Fibroblast of skin of back (primary cell): Measurements from ENCODE around the gene TIMP1.
"Not testable (repeated sequence)": the region's sequence is repeated elsewhere in the genome, so short reads cannot be mapped to it uniquely, and the experiment has no call there.

Experiments used
- DNase-seq: peaks from one replicate; pipeline ENCODE4 v3.0.0-alpha.2; 2013

TIMP1 gene

GRCh38 chrX:47573341-47574075 lies 8.7 kb upstream of the TIMP1 start:
- peak; percentile 81 for DNase-seq

GRCh38 chrX:47574076-47574546 lies 8.1 kb upstream of the TIMP1 start:
- DNase-seq, result peak; percentile 17

GRCh38 chrX:47574547-47575301 lies 7.5 kb upstream of the TIMP1 start:
- DNase-seq, result peak; percentile 58

DNA sequence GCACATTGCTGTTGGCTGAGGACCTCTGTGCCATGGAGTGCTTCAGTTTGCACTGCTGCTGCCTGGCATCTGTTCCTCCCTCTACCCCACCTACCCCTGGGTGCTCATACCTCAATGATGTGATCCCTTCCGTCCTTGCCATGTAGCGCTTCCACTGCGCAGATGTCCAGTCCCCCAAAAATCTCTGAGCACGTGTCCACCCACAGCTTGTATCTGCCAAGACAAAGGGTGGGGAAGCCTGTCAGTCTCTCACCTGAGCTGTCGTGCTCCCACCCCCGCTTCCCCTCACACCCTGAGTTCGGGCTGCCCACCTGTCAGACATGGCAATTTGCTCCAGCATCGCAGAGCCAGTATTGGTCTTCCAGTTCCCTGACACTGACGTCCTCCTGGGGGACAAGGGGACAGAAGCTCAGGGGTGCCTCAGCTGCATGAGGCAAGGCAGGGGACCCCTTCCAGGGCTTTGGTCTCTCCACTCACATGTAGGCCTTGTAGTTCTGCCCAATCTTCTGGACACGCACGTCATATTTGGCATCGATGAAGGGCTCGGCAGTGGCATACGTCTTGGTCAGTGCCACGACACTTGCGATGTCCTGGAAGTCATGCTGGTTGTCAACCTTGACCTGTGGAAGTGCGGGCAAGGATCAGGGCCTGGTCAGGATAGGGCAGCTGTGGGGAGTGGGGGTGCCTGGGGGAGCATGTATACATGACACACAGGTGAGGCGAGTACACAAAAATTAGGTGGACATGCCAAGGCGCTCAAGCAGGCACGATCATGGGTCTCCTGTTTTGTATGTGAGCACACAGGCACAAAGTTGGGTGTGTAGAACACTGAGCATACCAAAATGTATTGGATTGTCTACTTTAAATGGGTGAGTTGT lies 6.0 kb upstream of the TIMP1 start:
- no peak for DNase-seq

DNA sequence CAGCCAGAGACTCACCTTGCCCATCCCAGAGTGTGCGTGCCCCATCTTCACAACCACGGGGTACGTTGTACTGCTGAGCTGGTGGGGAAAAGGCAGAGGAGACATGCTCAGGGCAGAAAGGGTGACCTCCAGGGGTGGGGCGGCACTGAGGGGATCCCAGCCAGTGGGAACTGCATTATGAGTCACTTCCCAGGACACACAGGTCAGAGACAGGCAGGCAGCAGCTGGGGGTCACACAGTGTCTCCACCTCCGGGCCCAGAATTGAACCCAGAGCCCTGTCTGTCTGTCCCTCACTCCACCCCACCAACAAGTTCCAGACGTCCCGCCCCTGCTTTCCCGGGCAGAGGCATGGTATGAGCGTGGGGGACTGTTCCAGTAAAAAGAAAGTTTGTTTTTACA lies 4.8 kb upstream of the TIMP1 start:
- no peak for DNase-seq

GRCh38 chrX:47577901-47578300 lies 4.3 kb upstream of the TIMP1 start:
- DNase-seq, result no peak

GRCh38 chrX:47578692-47579091 lies 3.5 kb upstream of the TIMP1 start:
- DNase-seq, result no peak

DNA sequence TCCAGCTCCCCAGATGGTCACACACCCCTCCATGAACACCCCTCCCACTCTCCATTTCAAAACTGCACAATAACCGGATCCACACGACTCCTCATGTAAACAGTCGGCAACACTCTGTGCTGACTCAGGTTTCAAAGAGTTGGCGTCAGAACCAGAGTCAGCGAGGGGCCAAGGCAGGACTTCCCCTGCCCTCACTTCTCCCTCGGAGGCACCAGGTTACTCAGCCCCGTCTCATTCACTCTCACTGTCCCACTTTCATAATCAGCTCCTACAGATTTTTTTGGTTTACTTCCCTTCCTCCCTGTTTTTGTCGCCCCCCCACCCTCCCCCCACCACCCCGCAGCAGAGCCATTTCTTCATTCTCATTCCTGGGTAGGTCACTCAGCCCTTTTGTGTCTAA lies 2.7 kb upstream of the TIMP1 start:
- peak; percentile 55 for DNase-seq

GRCh38 chrX:47583240-47583861 lies 1.1 kb downstream of the TIMP1 start:
- no peak for DNase-seq

DNA sequence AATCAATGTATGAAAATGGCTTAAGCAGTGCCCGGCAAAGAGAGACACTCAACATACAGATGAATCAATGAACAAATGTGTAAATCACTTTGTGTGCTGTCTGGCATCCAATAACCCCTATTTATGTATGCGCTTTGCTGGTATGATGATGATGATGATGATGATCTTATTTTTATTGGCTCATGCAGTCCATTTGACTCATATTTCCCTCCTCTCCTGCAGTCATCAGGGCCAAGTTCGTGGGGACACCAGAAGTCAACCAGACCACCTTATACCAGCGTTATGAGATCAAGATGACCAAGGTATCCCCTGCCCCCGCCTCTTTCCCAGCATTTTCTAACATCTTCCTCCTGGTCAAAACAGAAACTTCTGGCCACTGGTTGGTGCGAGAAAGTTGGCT lies 2.5 kb downstream of the TIMP1 start:
- DNase-seq, result no peak

DNA sequence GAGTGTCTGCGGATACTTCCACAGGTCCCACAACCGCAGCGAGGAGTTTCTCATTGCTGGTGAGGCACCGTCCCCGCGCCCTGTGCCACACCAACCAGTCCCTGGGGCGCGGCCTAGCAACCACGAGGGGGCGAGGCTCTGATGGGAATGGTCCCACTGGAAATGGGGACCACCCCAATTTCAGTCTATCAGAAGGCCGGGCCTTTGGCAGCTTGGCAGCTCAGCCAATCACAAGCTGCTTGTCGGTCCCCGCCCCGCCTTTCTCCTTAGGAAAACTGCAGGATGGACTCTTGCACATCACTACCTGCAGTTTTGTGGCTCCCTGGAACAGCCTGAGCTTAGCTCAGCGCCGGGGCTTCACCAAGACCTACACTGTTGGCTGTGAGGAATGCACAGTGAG lies 3.0 kb downstream of the TIMP1 start:
- no peak for DNase-seq

DNA sequence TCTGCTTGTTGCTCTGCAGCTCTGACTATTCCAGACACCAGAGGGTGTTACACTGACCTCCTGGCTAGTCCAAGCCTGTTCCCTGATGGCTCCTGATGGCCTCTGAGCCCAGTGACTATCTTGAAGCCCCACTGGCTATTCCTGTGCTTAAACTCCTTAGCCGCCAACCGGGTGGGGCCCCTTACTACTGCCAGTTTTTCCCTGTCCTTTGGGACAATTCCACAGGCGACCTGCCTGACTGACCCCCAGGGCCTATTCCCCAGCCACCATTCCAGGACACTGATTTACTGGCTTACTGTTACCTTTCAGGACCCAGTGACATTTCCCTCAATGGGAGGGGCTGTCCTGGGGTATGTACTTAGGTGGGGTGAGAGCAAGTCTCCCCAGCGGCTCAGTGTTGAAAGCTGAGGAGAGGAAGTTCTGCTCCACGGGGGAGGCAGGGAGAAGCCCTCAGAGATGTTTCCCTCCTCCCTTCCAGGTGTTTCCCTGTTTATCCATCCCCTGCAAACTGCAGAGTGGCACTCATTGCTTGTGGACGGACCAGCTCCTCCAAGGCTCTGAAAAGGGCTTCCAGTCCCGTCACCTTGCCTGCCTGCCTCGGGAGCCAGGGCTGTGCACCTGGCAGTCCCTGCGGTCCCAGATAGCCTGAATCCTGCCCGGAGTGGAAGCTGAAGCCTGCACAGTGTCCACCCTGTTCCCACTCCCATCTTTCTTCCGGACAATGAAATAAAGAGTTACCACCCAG lies 4.0 kb downstream of the TIMP1 start:
- DNase-seq, result no peak

DNA sequence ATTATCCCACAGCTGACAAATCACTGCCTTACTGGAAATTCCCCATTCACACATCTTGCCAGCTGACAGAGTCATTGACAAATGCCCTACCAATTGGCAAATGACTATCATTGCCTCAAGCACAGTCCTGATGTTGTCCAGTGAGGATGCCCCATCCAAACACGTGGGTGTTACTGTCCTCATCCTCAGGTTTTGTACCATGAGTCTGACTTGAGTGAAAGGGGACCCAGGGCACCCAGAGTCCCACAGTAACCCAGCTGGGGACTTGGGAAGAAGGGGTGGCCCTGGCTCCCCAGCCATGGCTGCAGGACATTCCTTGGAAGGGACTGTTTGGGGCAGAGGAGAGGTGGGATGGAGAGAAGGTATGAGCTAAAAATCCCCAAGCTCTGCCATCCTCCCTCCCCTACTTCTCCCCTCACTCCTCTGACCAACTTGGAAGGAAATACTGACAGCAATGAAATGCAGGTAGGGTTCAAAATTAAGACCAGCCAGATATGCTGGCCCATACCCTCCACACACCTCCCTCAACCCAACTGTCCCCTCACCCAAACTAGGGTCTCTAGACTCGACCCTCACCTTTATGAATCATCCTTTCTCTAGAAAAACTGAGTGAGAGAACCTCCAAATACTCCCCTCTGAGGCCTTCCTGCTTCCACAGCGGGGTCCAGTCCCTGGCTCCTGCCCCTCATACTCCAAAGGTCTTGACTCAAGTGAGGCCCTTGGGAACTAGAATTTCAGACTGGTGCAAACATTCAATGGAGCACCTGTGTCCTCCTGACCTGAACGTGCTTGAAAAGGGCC lies 5.1 kb downstream of the TIMP1 start:
- DNase-seq, result no peak

DNA sequence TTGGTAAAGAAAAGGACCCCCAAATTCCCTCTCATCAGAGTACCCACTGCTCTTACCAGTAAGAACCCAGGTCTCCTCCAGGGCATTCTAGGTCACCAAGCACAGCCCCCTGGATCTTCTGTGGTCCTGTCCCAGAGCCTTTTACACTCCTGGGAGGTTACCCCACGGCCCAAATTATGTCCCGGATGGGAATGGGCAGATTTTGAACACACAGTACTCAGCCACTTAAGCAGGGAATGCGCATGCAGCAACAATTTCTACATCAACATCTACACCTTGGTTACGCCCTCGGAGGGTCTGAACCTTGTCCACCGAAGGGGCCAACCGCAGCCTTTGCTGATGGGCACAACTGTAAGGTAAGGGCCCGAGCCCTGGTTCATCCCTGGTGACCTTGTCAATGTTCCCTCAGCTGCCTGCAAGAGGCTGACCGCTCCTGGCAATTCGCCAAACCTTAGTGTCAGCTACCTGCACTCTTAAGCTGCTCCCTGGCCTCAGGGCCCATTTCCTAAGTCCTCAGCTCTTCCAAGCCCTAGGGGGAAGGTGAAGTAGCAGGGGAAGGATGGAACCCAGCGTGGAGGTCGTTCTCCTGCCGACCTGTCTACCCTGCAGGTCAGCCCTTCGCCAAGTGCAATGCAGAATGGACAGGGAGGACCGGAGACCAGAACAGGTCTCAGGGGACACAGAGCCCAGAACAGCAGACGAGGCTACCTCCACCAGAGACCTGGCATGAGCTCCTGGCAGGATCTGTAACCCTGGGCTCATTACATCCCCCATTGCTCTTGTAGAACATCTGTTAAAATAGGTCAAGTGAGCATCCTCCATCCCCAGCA lies 5.9 kb downstream of the TIMP1 start:
- DNase-seq, result no peak

DNA sequence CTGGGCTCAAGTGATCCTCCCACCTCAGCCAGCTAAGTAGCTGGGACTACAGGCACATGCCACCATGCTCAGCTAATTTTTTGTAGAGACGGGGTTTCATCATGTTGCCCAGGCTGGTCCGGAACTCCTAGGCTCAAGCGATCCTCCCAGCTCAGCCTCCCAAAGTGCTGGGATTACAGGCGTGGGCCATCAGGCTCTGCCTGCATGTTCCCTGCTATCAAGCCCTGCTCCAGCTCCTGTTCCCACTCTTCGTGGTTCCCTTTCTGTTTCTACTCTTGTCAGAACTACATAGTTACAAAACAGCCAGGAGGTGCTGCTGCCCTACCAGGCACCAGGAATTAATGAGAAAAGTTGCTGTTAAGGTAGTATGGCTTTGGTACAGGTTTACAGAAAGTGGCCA lies 8.7 kb downstream of the TIMP1 start:
- DNase-seq, result no peak

DNA sequence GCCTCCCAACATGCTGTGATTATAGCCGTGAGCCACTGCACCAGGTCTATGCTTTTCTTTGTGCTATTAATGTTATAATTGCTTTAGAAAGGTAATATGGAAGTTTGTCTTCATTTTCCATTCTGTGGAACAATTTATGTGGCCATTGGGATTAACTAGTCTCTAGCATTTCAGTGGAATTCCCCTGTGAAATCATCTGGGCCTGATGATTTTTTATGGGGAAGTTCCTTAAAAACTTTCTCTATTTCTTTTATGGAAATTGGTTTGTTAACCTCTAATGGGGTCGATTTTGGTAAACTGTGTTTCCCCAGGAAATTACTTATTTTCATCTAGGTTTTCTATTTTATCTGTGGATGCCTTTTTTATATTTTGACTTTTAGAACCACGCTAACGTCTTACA lies 11.3 kb downstream of the TIMP1 start:
- no peak for DNase-seq

- peak; percentile 72 for DNase-seq
Observed at GRCh38 chrX:47595716-47596251, 13.5 kb downstream of the TIMP1 start.

DNA sequence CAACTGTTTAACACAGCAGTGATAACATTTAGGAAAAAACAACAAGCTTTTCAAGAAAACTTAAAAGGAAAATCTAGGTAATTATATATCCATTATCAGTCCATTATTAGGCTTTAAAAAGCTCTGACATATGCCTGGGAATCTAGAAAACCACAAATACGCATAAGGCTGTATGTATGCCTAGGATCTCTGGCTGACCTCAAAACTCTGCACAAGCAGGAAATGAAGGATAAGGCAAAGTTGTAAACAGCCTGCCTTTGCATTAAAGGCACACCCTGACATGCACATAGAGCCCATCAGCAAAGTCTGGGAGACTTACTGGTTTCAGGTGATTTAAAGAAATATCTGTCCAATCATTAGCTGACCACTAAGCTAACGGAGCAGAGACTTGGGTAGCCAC lies 14.0 kb downstream of the TIMP1 start:
- no peak for DNase-seq

- DNase-seq, result no peak
Observed at GRCh38 chrX:47597222-47597621, 15.0 kb downstream of the TIMP1 start.

DNA sequence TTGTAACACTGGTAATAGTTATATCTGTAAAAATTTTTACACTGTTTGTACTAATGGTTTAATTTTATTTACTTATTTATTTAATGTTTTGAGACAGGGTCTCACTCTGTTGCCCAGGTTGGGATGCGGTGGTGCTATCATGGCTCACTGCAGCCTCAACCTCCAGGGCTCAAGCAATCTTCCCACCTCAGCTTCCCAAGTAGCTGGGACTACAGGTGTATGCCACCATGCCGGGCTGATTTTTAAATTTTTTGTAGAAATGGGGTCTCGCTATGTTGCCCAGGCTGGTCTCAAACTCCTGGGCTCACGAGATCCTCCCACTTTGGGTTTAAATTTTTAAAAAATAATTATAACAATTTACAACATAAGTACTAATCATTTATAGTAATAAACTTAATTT lies 20.9 kb downstream of the TIMP1 start:
- not testable (repeated sequence) for DNase-seq
